ENCODE measurements around the gene FUT8. TPM values are rescaled to one million over a fixed set of nuclear protein-coding genes. Genes with fewer than 3 reads are reported as not detected.

FUT8 gene
- total RNA-seq, 1 donor: 165 TPM

GRCh38 chr14:65566820-65567522 is 154.4 kb downstream of the FUT8 start:
- TF ChIP-seq, protein P1, sequence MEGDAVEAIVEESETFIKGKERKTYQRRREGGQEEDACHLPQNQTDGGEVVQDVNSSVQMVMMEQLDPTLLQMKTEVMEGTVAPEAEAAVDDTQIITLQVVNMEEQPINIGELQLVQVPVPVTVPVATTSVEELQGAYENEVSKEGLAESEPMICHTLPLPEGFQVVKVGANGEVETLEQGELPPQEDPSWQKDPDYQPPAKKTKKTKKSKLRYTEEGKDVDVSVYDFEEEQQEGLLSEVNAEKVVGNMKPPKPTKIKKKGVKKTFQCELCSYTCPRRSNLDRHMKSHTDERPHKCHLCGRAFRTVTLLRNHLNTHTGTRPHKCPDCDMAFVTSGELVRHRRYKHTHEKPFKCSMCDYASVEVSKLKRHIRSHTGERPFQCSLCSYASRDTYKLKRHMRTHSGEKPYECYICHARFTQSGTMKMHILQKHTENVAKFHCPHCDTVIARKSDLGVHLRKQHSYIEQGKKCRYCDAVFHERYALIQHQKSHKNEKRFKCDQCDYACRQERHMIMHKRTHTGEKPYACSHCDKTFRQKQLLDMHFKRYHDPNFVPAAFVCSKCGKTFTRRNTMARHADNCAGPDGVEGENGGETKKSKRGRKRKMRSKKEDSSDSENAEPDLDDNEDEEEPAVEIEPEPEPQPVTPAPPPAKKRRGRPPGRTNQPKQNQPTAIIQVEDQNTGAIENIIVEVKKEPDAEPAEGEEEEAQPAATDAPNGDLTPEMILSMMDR (IDR thresholded peaks at IDR 0.05; ENCODE audit: insufficient read depth, low read length): no peak
- DNase-seq (ENCODE audit: low read depth): no peak
- no peak overlapping the region for H3K4me3 ChIP-seq (ENCODE audit: low read depth, low read length)

DNA sequence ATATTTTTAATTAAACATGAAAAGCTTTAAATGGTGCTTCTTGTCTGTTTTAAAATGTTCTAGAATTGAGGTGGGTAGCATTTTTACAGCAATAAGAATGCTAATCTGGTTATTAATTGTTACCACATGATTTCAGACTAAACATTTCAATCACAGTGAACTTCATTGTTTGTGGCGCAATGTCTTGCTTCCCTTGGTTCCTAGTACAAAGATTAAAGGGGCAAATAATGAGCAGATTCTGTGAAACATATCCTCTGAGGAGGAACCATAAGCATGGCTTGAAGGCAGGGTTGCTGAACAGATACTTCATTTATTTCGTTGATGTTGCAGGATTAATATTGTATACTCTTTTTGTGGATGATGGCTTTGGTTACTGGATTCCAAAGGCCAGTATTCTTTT is 162.1 kb downstream of the FUT8 start:
- TF ChIP-seq, protein P1 (IDR thresholded peaks at IDR 0.05; ENCODE audit: insufficient read depth, low read length): no peak
- H3K4me3 ChIP-seq (ENCODE audit: low read depth, low read length): no peak overlapping the region
- DNase-seq (ENCODE audit: low read depth): no peak

GRCh38 chr14:65575389-65575788 is 162.9 kb downstream of the FUT8 start:
- no peak overlapping the region for H3K4me3 ChIP-seq (ENCODE audit: low read depth, low read length)
- no peak for DNase-seq (ENCODE audit: low read depth)
- TF ChIP-seq, protein P1 (IDR thresholded peaks at IDR 0.05; ENCODE audit: insufficient read depth, low read length): no peak

DNA sequence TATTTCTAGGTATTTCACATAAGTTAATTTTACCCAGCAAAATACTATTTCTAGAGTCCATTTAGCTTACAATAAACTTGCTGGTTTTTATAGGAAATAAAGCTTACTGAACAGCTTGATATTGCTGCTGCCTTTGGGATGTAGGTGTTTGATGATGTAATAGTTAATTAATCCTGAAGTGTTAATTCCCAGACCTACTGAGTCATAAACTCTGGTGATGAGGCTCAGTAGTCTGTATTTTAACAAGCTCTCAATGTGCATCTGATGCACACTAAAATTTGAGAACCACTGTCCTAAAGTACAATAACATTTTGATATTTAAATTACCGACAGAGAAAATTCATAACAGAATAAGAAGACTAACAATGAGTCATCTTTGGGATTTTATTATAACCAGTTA is 168.4 kb downstream of the FUT8 start:
- TF ChIP-seq, protein P1 (IDR thresholded peaks at IDR 0.05; ENCODE audit: insufficient read depth, low read length): no peak
- no peak overlapping the region for H3K4me3 ChIP-seq (ENCODE audit: low read depth, low read length)
- DNase-seq (ENCODE audit: low read depth): no peak

GRCh38 chr14:65581378-65581777 is 168.8 kb downstream of the FUT8 start:
- no peak for DNase-seq (ENCODE audit: low read depth)
- H3K4me3 ChIP-seq (ENCODE audit: low read depth, low read length): no peak overlapping the region
- TF ChIP-seq, protein P1 (IDR thresholded peaks at IDR 0.05; ENCODE audit: insufficient read depth, low read length): no peak

DNA sequence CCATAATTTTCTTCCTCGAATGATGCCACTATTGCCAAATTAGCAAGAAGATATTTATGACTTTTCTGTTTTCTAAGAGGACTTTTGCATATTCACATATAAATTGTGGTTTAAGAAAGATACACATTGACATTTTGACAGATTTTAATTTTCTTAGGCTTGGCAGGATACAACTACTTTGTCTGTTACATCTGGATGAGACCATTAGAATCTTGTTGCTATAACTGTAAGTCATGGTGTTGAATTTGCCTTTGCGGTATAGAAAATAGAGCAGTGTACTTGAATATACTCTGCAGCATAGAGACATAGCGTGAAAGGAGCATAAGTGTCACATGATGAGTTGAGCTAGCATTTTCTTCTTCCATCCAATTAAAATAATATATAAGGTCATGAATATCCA is 169.3 kb downstream of the FUT8 start:
- no peak for DNase-seq (ENCODE audit: low read depth)
- H3K4me3 ChIP-seq (ENCODE audit: low read depth, low read length): no peak overlapping the region
- TF ChIP-seq, protein P1 (IDR thresholded peaks at IDR 0.05; ENCODE audit: insufficient read depth, low read length): no peak

DNA sequence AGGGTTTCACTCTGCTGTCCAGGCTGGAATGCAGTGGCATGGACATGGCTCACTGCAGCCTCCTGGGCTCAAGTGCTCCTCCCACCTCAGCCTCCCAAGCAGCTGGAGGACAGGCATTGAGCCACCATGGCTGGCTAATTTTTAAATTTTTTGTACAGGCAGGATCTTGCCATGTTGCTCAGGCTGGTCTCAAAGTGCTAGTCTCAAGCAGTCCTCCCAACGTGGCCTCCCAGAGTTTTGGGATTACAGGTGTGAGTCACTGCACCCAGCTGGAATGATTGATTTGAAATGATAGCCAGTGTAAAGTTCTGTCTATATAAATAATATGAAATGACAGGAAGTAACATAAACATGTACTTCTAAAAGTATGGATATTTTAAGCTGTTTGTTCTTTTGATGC is 172.7 kb downstream of the FUT8 start:
- TF ChIP-seq, protein P1 (IDR thresholded peaks at IDR 0.05; ENCODE audit: insufficient read depth, low read length): no peak
- DNase-seq (ENCODE audit: low read depth): no peak
- no peak overlapping the region for H3K4me3 ChIP-seq (ENCODE audit: low read depth, low read length)
